ENCODE data around the gene NONO. TPM values are rescaled to one million over a fixed set of nuclear protein-coding genes. Genes with fewer than 3 reads are reported as not detected.
A peak's percentile ranks its signal among the peaks of the same experiment; 100 is the strongest.

The NONO gene
- 100 to 1,000 TPM; 521 to 536 TPM for total RNA-seq

- peaks cover 6% of the 10 kb centered on the region for H3K4me1 Mint-ChIP-seq
- peak within 1 kb of the TSS; percentile 100 for H3K27ac Mint-ChIP-seq
- H3K36me3 Mint-ChIP-seq = peaks cover 34% of the 10 kb centered on the region
- peaks cover 5% of the 10 kb centered on the region for H3K27me3 Mint-ChIP-seq
- DNase-seq = peak; percentile 84
- peak within 1 kb of the TSS; percentile 97 for H3K4me3 Mint-ChIP-seq
- H3K9me3 Mint-ChIP-seq = no peaks in the 10 kb centered on the region
Measured at GRCh38 chrX:71283403-71284143, at the start of gene NONO. NONO (plus strand) TSS chrX:71283635; CDS start chrX:71290638, 7,003 bp downstream.

GRCh38 chrX:71235482-71235881, 48.0 kb upstream of the NONO start:
- Mint-ChIP-seq H3K4me1 (no peaks in the 10 kb centered on the region), H3K27ac (no peak overlapping the region), H3K9me3 (no peaks in the 10 kb centered on the region), H3K4me3 (no peak overlapping the region), H3K36me3 (peaks cover 7% of the 10 kb centered on the region), H3K27me3 (no peaks in the 10 kb centered on the region)
- no peak for DNase-seq

- no peak overlapping the region for H3K27ac Mint-ChIP-seq
Measured at GRCh38 chrX:71236836-71237235, 46.6 kb upstream of the NONO start.

GRCh38 chrX:71239781-71240180, 43.7 kb upstream of the NONO start:
- Mint-ChIP-seq H3K4me3 (no peak overlapping the region), H3K4me1 (no peaks in the 10 kb centered on the region), H3K9me3 (no peaks in the 10 kb centered on the region), H3K27ac (no peak overlapping the region), H3K27me3 (no peaks in the 10 kb centered on the region), H3K36me3 (peaks cover 20% of the 10 kb centered on the region)
- no peak for DNase-seq

More at GRCh38 chrX:71236836-71237235, 46.6 kb upstream of the NONO start:
- H3K9me3 Mint-ChIP-seq = no peaks in the 10 kb centered on the region
- no peak overlapping the region for H3K4me3 Mint-ChIP-seq
- DNase-seq = no peak
- no peaks in the 10 kb centered on the region for H3K4me1 Mint-ChIP-seq
- no peaks in the 10 kb centered on the region for H3K27me3 Mint-ChIP-seq
- H3K36me3 Mint-ChIP-seq = peaks cover 17% of the 10 kb centered on the region

GRCh38 chrX:71241301-71241700, 42.1 kb upstream of the NONO start:
- DNase-seq = no peak
- Mint-ChIP-seq H3K9me3 (no peaks in the 10 kb centered on the region), H3K27ac (no peak overlapping the region), H3K4me1 (no peaks in the 10 kb centered on the region), H3K36me3 (peaks cover 23% of the 10 kb centered on the region), H3K4me3 (no peak overlapping the region), H3K27me3 (no peaks in the 10 kb centered on the region)

- Mint-ChIP-seq H3K27ac (no peak overlapping the region), H3K36me3 (peaks cover 23% of the 10 kb centered on the region), H3K9me3 (no peaks in the 10 kb centered on the region), H3K4me3 (no peak overlapping the region), H3K27me3 (no peaks in the 10 kb centered on the region), H3K4me1 (no peaks in the 10 kb centered on the region)
- DNase-seq = no peak
Measured at GRCh38 chrX:71244359-71245128, 38.9 kb upstream of the NONO start.

- DNase-seq = no peak
- Mint-ChIP-seq H3K9me3 (no peaks in the 10 kb centered on the region), H3K27me3 (no peaks in the 10 kb centered on the region), H3K27ac (no peak overlapping the region), H3K4me1 (no peaks in the 10 kb centered on the region), H3K4me3 (no peak overlapping the region), H3K36me3 (peaks cover 21% of the 10 kb centered on the region)
Measured at GRCh38 chrX:71245159-71245558, 38.3 kb upstream of the NONO start.

GRCh38 chrX:71250841-71251240, 32.6 kb upstream of the NONO start:
- Mint-ChIP-seq H3K27ac (peak overlapping the region; percentile 63), H3K4me3 (peak overlapping the region; percentile 47)

GRCh38 chrX:71251466-71251973, 31.9 kb upstream of the NONO start:
- peak overlapping the region; percentile 63 for H3K27ac Mint-ChIP-seq
- H3K4me3 Mint-ChIP-seq = peak overlapping the region; percentile 88
- DNase-seq = peak; percentile 26
- H3K36me3 Mint-ChIP-seq = peaks cover 10% of the 10 kb centered on the region
- H3K9me3 Mint-ChIP-seq = no peaks in the 10 kb centered on the region
- no peaks in the 10 kb centered on the region for H3K27me3 Mint-ChIP-seq
- H3K4me1 Mint-ChIP-seq = peaks cover 32% of the 10 kb centered on the region

More at GRCh38 chrX:71250841-71251240, 32.6 kb upstream of the NONO start:
- no peaks in the 10 kb centered on the region for H3K27me3 Mint-ChIP-seq
- H3K9me3 Mint-ChIP-seq = no peaks in the 10 kb centered on the region
- H3K4me1 Mint-ChIP-seq = peaks cover 31% of the 10 kb centered on the region
- peaks cover 10% of the 10 kb centered on the region for H3K36me3 Mint-ChIP-seq
- DNase-seq = no peak

GRCh38 chrX:71252221-71252620, 31.2 kb upstream of the NONO start:
- Mint-ChIP-seq H3K36me3 (peaks cover 10% of the 10 kb centered on the region), H3K4me1 (peaks cover 32% of the 10 kb centered on the region), H3K27me3 (no peaks in the 10 kb centered on the region), H3K4me3 (peak overlapping the region; percentile 88), H3K27ac (no peak overlapping the region), H3K9me3 (no peaks in the 10 kb centered on the region)
- no peak for DNase-seq

GRCh38 chrX:71253253-71254091, 30.0 kb upstream of the NONO start:
- peaks cover 10% of the 10 kb centered on the region for H3K36me3 Mint-ChIP-seq
- H3K4me1 Mint-ChIP-seq = peaks cover 32% of the 10 kb centered on the region
- no peaks in the 10 kb centered on the region for H3K9me3 Mint-ChIP-seq
- peak; percentile 49 for DNase-seq
- H3K4me3 Mint-ChIP-seq = peak overlapping the region; percentile 88
- H3K27me3 Mint-ChIP-seq = no peaks in the 10 kb centered on the region
- H3K27ac Mint-ChIP-seq = peak overlapping the region; percentile 94

GRCh38 chrX:71254092-71254963, 29.1 kb upstream of the NONO start, which contains the start of gene ZMYM3:
ZMYM3 (minus strand) TSS chrX:71254140; CDS start chrX:71253255, 885 bp downstream.
- Mint-ChIP-seq H3K9me3 (no peaks in the 10 kb centered on the region), H3K27ac (peak within 1 kb of the TSS; percentile 94), H3K36me3 (peaks cover 9% of the 10 kb centered on the region), H3K27me3 (no peaks in the 10 kb centered on the region), H3K4me3 (peak within 1 kb of the TSS; percentile 88), H3K4me1 (peaks cover 32% of the 10 kb centered on the region)
- DNase-seq = peak; percentile 85

- no peaks in the 10 kb centered on the region for H3K9me3 Mint-ChIP-seq
- no peaks in the 10 kb centered on the region for H3K27me3 Mint-ChIP-seq
- peaks cover 29% of the 10 kb centered on the region for H3K4me1 Mint-ChIP-seq
- peak overlapping the region; percentile 94 for H3K27ac Mint-ChIP-seq
- H3K4me3 Mint-ChIP-seq = peak overlapping the region; percentile 88
- DNase-seq = no peak
- peaks cover 3% of the 10 kb centered on the region for H3K36me3 Mint-ChIP-seq
Measured at GRCh38 chrX:71256051-71256450, 27.4 kb upstream of the NONO start.

- Mint-ChIP-seq H3K9me3 (no peaks in the 10 kb centered on the region), H3K27ac (no peak overlapping the region), H3K27me3 (no peaks in the 10 kb centered on the region), H3K4me1 (peaks cover 21% of the 10 kb centered on the region), H3K4me3 (no peak overlapping the region), H3K36me3 (no peaks in the 10 kb centered on the region)
- no peak for DNase-seq
Measured at GRCh38 chrX:71256856-71257255, 26.6 kb upstream of the NONO start.

Measured in activated naive CD8-positive, alpha-beta T cell treated with anti-CD3 and anti-CD28 coated beads for 36 hours (primary cell).